DMS53 treated with DMSO at 0.1 percent for 48 hours (cell line): ENCODE data around the gene ZFP90.

Experiments used
- DNase-seq: peaks from one replicate; lab custom pipeline; 2025; ENCODE audit not compliant: unreplicated experiment; lab: John Stamatoyannopoulos, UW

Gene ZFP90

DNA sequence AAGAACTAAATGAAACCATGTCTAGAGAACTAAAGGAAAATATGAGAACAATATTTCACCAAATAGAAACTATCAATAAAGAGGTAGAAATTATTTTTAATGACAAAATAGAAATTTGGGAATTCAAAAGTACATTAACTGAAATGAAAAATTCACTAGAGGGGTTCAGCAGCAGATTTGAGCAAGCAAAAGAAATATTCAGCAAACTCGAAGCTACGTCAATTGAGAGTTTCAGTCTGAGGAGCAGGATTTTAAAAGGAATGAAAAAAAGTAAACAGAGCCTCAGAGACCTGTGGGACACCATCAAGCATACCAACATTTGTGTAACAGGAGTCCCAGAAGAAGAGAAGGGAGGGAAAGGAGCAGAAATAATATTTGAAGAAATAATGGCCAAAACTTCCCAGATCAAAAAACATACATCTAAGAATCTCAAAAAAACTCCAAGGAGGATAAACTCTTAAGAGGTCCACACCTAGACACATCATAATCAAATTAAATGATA is 38.3 kb downstream of the ZFP90 start:
- DNase-seq: no peak

DNA sequence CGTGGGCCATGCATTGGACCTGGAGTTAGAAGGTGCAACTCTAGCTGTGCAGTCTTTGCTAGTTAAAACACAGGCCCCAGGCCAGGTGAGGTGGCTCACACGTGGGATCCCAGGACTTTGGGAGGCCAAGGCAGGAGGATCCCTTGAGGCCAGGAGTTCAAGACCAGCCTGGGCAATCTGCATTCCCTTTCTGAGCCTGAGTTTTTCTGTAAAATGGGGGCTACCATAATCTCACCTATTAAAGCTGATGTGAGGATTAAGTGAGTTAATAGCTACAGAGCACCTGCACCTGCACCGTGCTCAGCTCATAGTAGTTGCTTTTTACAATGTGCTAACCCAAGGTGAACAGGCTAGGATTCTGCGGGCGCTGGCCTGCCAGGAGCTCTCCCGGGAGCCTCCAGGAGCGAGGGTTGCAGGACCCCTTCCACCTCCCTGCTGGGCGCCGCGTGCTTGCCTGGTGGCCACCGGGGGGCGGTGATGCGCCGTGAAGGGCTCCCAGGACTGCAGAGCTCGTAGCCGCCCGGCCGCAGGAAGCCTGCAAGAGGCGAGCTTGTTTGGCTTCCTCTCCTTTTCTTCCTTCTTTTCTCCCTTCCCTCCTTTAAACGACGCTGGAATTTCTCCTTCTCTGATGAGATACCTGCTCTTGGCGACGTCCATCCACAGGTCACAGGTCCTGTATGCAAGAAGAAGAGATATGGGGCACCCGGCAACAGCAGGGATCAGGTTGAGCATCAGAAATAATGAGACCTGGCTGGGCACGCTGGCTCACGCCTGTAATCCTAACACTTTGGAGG is 51.3 kb downstream of the ZFP90 start:
- peak; percentile 1 for DNase-seq

DNA sequence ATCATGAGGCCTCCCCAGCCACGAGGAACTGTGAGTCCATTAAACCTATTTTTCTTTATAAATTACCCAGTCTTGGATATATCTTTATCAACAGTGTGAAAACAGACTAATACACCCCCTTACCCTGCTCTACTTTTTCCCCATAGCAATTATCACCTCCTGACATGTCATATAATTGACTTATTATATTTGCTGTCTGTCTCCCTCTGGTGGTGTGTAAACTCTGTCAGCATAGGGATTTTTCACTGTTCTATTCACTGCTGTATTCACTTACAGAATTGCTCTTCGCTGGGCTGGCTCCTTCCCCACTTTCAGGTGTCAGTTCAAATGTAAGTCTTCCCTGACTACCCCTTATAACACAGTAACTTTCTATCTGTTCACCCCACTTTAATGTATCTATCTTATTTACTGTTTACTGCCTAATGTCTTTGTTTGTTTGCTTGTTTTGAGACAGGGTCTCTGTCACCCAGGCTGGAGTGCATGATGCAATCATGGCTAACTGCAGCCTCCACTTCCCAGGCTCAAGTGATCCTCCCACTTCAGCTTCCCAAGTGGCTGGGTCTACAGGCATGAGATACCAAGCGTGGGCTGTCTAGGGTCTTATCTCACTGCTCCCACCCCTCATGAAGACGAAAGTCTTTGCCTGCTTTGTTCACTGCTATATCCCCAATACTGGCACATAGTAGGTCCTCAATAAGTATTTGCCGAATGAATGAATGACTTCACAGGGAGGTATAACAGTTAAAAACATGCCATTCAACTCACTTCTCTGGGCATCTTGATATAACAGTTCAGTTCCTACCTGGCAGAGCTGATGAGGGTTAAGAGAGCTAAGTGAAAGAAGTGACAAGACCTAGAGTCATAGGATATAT is 53.6 kb downstream of the ZFP90 start:
- peak; percentile 14 for DNase-seq

DNA sequence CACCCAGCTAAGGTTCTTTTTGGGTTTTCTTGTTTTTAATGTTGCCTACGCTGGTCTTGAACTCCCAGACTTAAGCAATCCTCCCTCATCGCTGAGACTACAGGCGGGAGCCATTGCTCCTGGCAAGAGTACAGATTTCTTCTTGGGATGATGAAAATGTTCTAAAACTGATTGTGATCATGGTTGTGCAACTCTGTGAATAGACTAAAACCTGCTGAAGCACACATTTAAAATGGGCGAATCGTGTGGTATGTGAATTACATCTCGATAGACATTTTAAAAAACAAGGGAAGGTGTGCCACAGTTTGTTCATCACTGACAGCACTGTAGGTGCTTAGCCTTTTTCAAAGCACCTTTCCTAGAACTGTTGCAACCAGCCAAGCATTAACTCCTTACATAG is 57.2 kb downstream of the ZFP90 start:
- DNase-seq: no peak

DNA sequence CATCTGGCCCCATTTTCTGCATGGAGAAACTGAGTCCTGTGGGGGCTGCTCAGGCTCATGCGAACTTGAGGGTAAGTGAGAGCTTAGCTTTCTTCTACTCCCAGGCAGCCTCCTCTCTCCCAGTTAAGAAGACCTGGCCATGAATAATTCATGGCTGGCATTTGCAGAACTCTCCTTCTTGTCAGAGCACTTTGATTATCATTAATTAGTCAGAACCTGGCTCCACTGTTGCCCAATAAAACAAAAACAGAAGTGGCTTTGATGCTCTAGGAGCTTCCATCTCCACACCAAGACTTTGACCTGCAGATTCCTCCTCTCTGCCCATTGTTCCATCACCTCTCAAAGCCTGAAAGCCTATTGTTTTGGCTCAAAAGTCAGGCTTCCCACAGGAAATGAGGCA is 60.5 kb downstream of the ZFP90 start:
- DNase-seq: no peak

DNA sequence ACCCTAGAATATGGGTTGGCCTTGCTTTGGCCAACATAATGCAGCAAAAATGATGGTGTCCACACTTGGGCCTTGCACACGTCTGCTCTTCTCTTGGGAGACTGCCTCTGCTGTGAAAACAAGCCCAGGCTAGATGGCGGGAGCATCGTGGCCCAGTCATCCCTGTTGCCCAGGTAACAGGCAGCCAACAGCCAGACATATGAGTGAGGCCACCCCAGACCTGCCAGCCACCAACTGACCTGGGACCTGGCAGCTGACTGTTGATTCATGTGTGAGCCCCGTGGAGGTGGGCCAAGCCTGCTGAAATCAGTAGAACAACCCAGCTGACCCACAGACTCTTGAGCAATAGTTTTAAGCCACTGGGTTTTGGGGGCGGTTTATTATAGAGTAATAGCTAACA is 66.7 kb downstream of the ZFP90 start:
- DNase-seq: no peak

DNA sequence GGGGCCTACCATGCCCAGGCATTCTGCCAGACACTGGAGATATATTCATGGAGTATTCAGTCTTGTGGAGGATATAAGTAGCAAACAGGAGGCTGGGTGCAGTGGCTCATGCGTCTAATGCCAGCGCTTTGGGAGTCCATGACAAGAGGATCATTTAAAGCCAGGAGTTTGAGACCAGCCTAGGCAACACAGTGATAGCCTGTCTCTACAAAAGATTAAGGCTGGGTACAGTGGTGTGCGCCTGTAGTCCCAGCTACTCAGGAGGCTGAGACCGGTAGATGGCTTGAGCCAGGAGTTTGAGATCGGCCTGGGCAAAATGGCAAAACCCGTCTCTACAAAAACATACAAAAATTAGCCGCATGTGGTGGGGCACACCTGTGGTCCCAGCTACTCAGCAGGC is 68.4 kb downstream of the ZFP90 start:
- DNase-seq: no peak

DNA sequence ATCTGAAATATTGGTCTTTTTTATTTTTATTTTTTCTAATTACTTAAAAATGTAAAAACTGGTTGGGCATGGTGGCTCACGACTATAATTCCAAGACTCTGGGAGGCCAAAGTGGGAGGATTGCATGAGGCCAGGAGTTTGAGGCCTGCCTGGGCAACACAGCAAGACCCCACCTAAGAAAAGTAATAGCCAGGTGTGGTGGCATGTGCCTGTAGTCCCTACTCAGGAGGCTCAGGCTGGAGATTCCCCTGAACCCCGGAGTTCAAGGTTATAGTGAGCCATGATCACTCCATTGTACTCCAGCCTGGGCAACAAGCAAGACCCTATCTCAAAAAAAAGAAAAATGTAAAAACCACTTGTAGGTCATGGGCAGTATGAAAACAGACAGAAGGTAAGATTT is 69.2 kb downstream of the ZFP90 start:
- no peak for DNase-seq

DNA sequence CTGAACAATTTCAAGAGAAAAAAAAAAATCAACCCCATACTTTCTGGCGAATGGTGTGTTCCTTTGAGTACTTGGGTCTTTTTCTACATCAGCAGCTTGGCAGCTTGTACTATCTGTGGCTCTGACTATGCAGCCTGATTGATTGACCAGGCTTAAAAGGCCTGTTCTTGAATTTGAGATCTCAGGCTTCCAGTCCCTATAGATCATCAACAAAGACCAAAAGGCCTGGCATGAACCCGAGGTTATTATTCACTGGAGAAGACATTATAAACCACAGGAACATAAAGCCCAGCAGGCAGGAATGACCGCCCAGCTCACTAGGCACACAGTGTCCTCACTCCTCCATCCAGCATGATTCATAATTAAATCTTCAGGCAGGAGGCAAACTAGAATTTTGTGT is 73.9 kb downstream of the ZFP90 start:
- DNase-seq: no peak

DNA sequence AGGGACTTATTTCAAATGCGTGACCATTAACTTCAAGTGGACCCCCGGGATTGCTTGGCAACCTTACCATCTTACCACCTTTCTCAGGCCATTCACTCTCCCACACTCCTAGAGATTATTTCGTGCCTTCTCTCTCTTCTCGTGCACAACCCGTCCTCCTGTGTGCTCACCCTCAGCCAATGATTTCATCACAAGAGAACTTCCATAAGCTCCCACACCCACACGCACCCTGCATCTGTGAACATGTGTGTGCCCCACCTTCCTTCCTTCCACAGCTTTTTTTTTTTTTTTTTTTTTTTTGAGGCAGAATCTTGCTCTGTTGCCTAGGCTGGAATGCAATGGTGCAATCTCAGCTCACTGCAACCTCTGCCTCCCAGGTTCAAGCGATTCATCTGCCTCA is 78.6 kb downstream of the ZFP90 start:
- DNase-seq: no peak
